ENCODE measurements around the gene DOCK6.

The DOCK6 gene

GRCh38 chr19:11264452-11265176 is 2.3 kb upstream of the DOCK6 start:
- no peaks in the 10 kb centered on the region; the same call in 1 of the 2 replicates for H3K4me1 ChIP-seq (ENCODE audit: control insufficient read depth, insufficient read depth, low read length)
- no peaks in the 10 kb centered on the region for H3K9me3 ChIP-seq (ENCODE audit: control insufficient read depth, insufficient read depth, low read depth, low read length)
- no peak for TF ChIP-seq ZNF544 (tag by site-specific recombination; IDR thresholded peaks at IDR 0.05)
- TF ChIP-seq PATZ1 (tag by site-specific recombination; IDR thresholded peaks at IDR 0.05) = 0 out of 2 replicates have a peak, but pooled peaks have one; percentile 14
- peak; percentile 67 for TF ChIP-seq ZNF16 (tag by site-specific recombination; IDR thresholded peaks at IDR 0.05; ENCODE audit: low read depth)
- no peak for TF ChIP-seq ZNF26 (tag by site-specific recombination; IDR thresholded peaks at IDR 0.05)
- peak; percentile 29; the same call in 1 of the 2 replicates for TF ChIP-seq SP2 (tag by site-specific recombination; IDR thresholded peaks at IDR 0.05)
- no peak for TF ChIP-seq ZNF426 (tag by site-specific recombination; IDR thresholded peaks at IDR 0.05)
- TF ChIP-seq ZFHX2 (tag by site-specific recombination; conservative IDR thresholded peaks at IDR 0.05) = no peak
- peak; percentile 56 for TF ChIP-seq KLF1 (tag by site-specific recombination; IDR thresholded peaks at IDR 0.05)
- no peaks in the 10 kb centered on the region for H3K36me3 ChIP-seq (ENCODE audit: control insufficient read depth in 2 of 2, insufficient read depth in 1 of 2, low read length in 2 of 2)
- H3K4me3 ChIP-seq (ENCODE audit: low read depth, low read length) = no peak overlapping the region
- ChIA-PET CTCF (interaction anchor here (0.6 to 1.2 kb wide), 3 partner anchors 26 to 218 kb away, joined by 3 read pairs; no protein-coding TSS in a partner anchor), POLR2A (no interaction called here)
- H3K27ac ChIP-seq (ENCODE audit: extremely low read depth, low read depth, low read length) = no peak overlapping the region

GRCh38 chr19:11263726-11264125 is 1.4 kb upstream of the DOCK6 start:
- POLR2A ChIA-PET = no interaction called here
- H3K27ac ChIP-seq (ENCODE audit: extremely low read depth, low read depth, low read length) = no peak overlapping the region
- H3K4me1 ChIP-seq (ENCODE audit: control insufficient read depth, insufficient read depth, low read length) = no peaks in the 10 kb centered on the region; the same call in 1 of the 2 replicates
- no peak overlapping the region for H3K4me3 ChIP-seq (ENCODE audit: low read depth, low read length)
- H3K9me3 ChIP-seq (ENCODE audit: control insufficient read depth, insufficient read depth, low read depth, low read length) = no peaks in the 10 kb centered on the region
- CTCF ChIA-PET = interaction anchor here (0.6 kb wide), 2 partner anchors 19 to 38 kb away, joined by 3 read pairs; no protein-coding TSS in a partner anchor
- H3K36me3 ChIP-seq (ENCODE audit: control insufficient read depth in 2 of 2, insufficient read depth in 1 of 2, low read length in 2 of 2) = no peaks in the 10 kb centered on the region
- TF ChIP-seq ZNF114 (tag by site-specific recombination; IDR thresholded peaks at IDR 0.05) = no peak
- 0 out of 2 replicates have a peak, but pooled peaks have one; percentile 12 for TF ChIP-seq REST (tag by site-specific recombination; IDR thresholded peaks at IDR 0.05)
- no peak for TF ChIP-seq ZNF645 (tag by site-specific recombination; IDR thresholded peaks at IDR 0.05)
- peak; percentile 98 for TF ChIP-seq ZNF623 (tag by site-specific recombination; IDR thresholded peaks at IDR 0.05)
- TF ChIP-seq PRDM10 (tag by site-specific recombination; IDR thresholded peaks at IDR 0.05) = no peak
- no peak for TF ChIP-seq KLF1 (tag by site-specific recombination; IDR thresholded peaks at IDR 0.05)
- TF ChIP-seq ZNF148 (tag by site-specific recombination; IDR thresholded peaks at IDR 0.05; ENCODE audit: borderline replicate concordance) = no peak
- 0 out of 2 replicates have a peak, but pooled peaks have one; percentile 17 for TF ChIP-seq ZBTB8A (tag by site-specific recombination; IDR thresholded peaks at IDR 0.05)
- TF ChIP-seq ZNF133 (tag by site-specific recombination; IDR thresholded peaks at IDR 0.05) = no peak
- no peak for TF ChIP-seq REPIN1 (tag by site-specific recombination; IDR thresholded peaks at IDR 0.05; ENCODE audit: low read depth)
